AG04449 (cell line): ENCODE data around the gene L3MBTL3.

Experiments
- CTCF ChIA-PET: fragments of 350-600 bp; formaldehyde crosslinking; extraction: SDS; loops from one replicate; lab custom pipeline; 2021; ENCODE audit warnings: antibody characterized with exemption; lab: Yijun Ruan, JAX
- POLR2A ChIA-PET: fragments of 400-600, 350-600 bp; formaldehyde crosslinking; extraction: SDS; loops from one replicate; lab custom pipeline; 2020; ENCODE audit warnings: antibody characterized with exemption, inconsistent platforms; lab: Yijun Ruan, JAX
- DNase-seq: peaks from one replicate; pipeline ENCODE4 v3.0.0-alpha.2; 2010; ENCODE audit warnings: low read depth, low spot score
- H3K4me3 ChIP-seq: 2 replicates; pipeline ENCODE4 v1.5.1; 2011; ENCODE audit warnings: low read depth, mild to moderate bottlenecking, control low read depth, low read length
- CTCF ChIP-seq: IDR thresholded peaks from one replicate; pipeline ENCODE4 v1.5.1; 2011; ENCODE audit warnings: mild to moderate bottlenecking, moderate library complexity, low read length, control low read depth, inconsistent platforms; ENCODE audit not compliant: insufficient read depth; ENCODE audit errors: missing control alignments

L3MBTL3 gene

GRCh38 chr6:130020073-130020906 is 1.9 kb downstream of the L3MBTL3 start:
- no peak for DNase-seq
- CTCF ChIA-PET, result interaction anchor here (0.9 to 4.0 kb wide), 10 partner anchors 12 to 741 kb away, joined by 3 to 41 read pairs (median 4); no protein-coding TSS in a partner anchor
- TF ChIP-seq CTCF, result no peak
- H3K4me3 ChIP-seq, result peak overlapping the region; percentile 73
- POLR2A ChIA-PET, result no interaction called here

- CTCF ChIA-PET, result interaction anchor here (0.6 to 4.0 kb wide), 39 partner anchors 11 to 1120 kb away, joined by 3 to 41 read pairs (median 4); no protein-coding TSS in a partner anchor
- DNase-seq, result peak; percentile 75
- POLR2A ChIA-PET, result no interaction called here
- TF ChIP-seq CTCF, result peak; percentile 82
- H3K4me3 ChIP-seq, result peak overlapping the region; percentile 73
Observed at GRCh38 chr6:130020907-130021629, 2.7 kb downstream of the L3MBTL3 start.

GRCh38 chr6:130026859-130027258 is 8.5 kb downstream of the L3MBTL3 start:
- DNase-seq, result no peak
- ChIA-PET POLR2A (no interaction called here), CTCF (interaction anchor here (0.7 kb wide), 1 partner anchor 255 kb away, joined by 3 read pairs; no protein-coding TSS in a partner anchor)
- TF ChIP-seq CTCF, result no peak
- H3K4me3 ChIP-seq, result no peak overlapping the region

- no peak overlapping the region for H3K4me3 ChIP-seq
- ChIA-PET POLR2A (no interaction called here), CTCF (no interaction called here)
- TF ChIP-seq CTCF, result no peak
- DNase-seq, result no peak
Observed at GRCh38 chr6:130027948-130028347, 9.6 kb downstream of the L3MBTL3 start.

- no peak for TF ChIP-seq CTCF
- no peak for DNase-seq
- H3K4me3 ChIP-seq, result no peak overlapping the region
- POLR2A ChIA-PET, result no interaction called here
- CTCF ChIA-PET, result no interaction called here
Observed at GRCh38 chr6:130029163-130029562, 10.8 kb downstream of the L3MBTL3 start.

GRCh38 chr6:130032758-130033340 is 14.5 kb downstream of the L3MBTL3 start:
- CTCF ChIA-PET, result interaction anchor here (1.0 to 5.9 kb wide), 3 partner anchors 11 to 14 kb away, joined by 3 to 41 read pairs (median 36); no protein-coding TSS in a partner anchor
- DNase-seq, result no peak
- H3K4me3 ChIP-seq, result no peak overlapping the region
- TF ChIP-seq CTCF, result no peak
- POLR2A ChIA-PET, result no interaction called here
